Right lobe of liver (tissue), 4 donors: ENCODE measurements around the gene SPIRE2.

Experiments used
- POLR2A ChIP-seq: fragments of 450-650 bp; IDR thresholded peaks from one replicate; pipeline ENCODE4 v1.6.1; 2017; ENCODE audit warnings: antibody characterized with exemption, mild to moderate bottlenecking
- TF ChIP-seq, protein P1 (sequence below), 4 donors: fragments of 200-600 bp in 3 of 4; fragments of 450-650 bp in 1 of 4; IDR thresholded peaks; one replicate each; pipeline versions ENCODE4 v1.5.1 to v1.8.0; 2016 to 2022; ENCODE audit warnings: antibody characterized with exemption in 4 of 4, mild to moderate bottlenecking in 2 of 4
- donor health status: DM: no; HTN: no; CAD: no.
- donor health status: DM: no; HTN: no; CAD: no.
- donor health status: DM: no; HTN: yes; CAD: no.

DNA sequence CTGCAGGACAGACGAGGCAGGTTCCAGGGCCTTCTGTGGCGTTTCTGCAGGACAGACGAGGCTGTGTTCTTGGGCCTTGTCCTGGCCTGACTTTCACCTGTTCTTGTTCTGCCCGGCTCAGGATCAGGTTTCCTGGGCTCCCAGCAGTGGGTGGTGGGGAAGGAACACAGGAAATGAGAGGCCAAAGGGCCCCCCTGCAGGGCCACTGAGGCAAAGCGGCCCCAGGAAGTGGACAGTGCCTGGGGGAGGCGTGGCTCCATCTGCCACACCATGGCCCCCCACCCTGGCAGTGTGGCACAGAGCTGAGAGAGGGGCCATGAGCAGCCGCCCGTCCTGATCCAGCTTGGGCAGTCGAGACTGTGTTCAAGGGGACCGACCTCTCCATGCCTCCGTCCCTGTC is 20.7 kb downstream of the SPIRE2 start:
- TF ChIP-seq, protein P1, sequence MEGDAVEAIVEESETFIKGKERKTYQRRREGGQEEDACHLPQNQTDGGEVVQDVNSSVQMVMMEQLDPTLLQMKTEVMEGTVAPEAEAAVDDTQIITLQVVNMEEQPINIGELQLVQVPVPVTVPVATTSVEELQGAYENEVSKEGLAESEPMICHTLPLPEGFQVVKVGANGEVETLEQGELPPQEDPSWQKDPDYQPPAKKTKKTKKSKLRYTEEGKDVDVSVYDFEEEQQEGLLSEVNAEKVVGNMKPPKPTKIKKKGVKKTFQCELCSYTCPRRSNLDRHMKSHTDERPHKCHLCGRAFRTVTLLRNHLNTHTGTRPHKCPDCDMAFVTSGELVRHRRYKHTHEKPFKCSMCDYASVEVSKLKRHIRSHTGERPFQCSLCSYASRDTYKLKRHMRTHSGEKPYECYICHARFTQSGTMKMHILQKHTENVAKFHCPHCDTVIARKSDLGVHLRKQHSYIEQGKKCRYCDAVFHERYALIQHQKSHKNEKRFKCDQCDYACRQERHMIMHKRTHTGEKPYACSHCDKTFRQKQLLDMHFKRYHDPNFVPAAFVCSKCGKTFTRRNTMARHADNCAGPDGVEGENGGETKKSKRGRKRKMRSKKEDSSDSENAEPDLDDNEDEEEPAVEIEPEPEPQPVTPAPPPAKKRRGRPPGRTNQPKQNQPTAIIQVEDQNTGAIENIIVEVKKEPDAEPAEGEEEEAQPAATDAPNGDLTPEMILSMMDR (IDR thresholded peaks at IDR 0.05): no peak
- no peak for TF ChIP-seq POLR2A
